Colon (tissue), 2 donors: ENCODE results near the gene EIF4ENIF1.
"Not testable (repeated sequence)": the region's sequence is repeated elsewhere in the genome, so short reads cannot be mapped to it uniquely, and the experiment has no call there.

Experiments used
- FAIRE-seq: peaks from 2 replicates; lab custom pipeline; 2012; peaks lifted over from hg19 to GRCh38; lab: Jason Lieb, UNC
- donor health status: control.
- donor health status: control.

Gene EIF4ENIF1

GRCh38 chr22:31491218-31491962, 1.7 kb upstream of the EIF4ENIF1 start:
- no peak for FAIRE-seq

GRCh38 chr22:31490496-31490925, 869 bp upstream of the EIF4ENIF1 start:
- FAIRE-seq: no peak

GRCh38 chr22:31488988-31489617, 539 bp downstream of the EIF4ENIF1 start:
- FAIRE-seq: no peak

GRCh38 chr22:31488346-31488883, 1.2 kb downstream of the EIF4ENIF1 start:
- no peak for FAIRE-seq

GRCh38 chr22:31486951-31487350, 2.7 kb downstream of the EIF4ENIF1 start:
- FAIRE-seq: no peak

GRCh38 chr22:31486369-31486768, 3.3 kb downstream of the EIF4ENIF1 start:
- FAIRE-seq: not testable (repeated sequence)

GRCh38 chr22:31482470-31482869, 7.2 kb downstream of the EIF4ENIF1 start:
- not testable (repeated sequence) for FAIRE-seq

- no peak for FAIRE-seq
Measured at GRCh38 chr22:31481129-31481528, 8.5 kb downstream of the EIF4ENIF1 start.

- no peak for FAIRE-seq
Measured at GRCh38 chr22:31477329-31477728, 12.3 kb downstream of the EIF4ENIF1 start.

- no peak for FAIRE-seq
Measured at GRCh38 chr22:31475800-31476199, 13.8 kb downstream of the EIF4ENIF1 start.

GRCh38 chr22:31474743-31475142, 14.9 kb downstream of the EIF4ENIF1 start:
- no peak for FAIRE-seq

- no peak for FAIRE-seq
Measured at GRCh38 chr22:31465307-31465706, 24.3 kb downstream of the EIF4ENIF1 start.

- no peak for FAIRE-seq
Measured at GRCh38 chr22:31461699-31462098, 27.9 kb downstream of the EIF4ENIF1 start.

- FAIRE-seq: no peak
Measured at GRCh38 chr22:31451709-31452571, 37.7 kb downstream of the EIF4ENIF1 start.

GRCh38 chr22:31449506-31449905, 40.1 kb downstream of the EIF4ENIF1 start:
- no peak for FAIRE-seq

- no peak for FAIRE-seq
Measured at GRCh38 chr22:31448382-31448781, 41.3 kb downstream of the EIF4ENIF1 start.

- no peak for FAIRE-seq
Measured at GRCh38 chr22:31447337-31447736, 42.3 kb downstream of the EIF4ENIF1 start.

GRCh38 chr22:31446767-31447166, 42.9 kb downstream of the EIF4ENIF1 start:
- no peak for FAIRE-seq

- FAIRE-seq: no peak
Measured at GRCh38 chr22:31446208-31446607, 43.4 kb downstream of the EIF4ENIF1 start.

- FAIRE-seq: no peak
Measured at GRCh38 chr22:31445642-31446041, 44.0 kb downstream of the EIF4ENIF1 start.

GRCh38 chr22:31443516-31443915, 46.1 kb downstream of the EIF4ENIF1 start:
- FAIRE-seq: no peak

GRCh38 chr22:31442768-31443489, 46.7 kb downstream of the EIF4ENIF1 start:
- no peak for FAIRE-seq
